IMR-90 (cell line): Measurements from ENCODE around the gene KNCN. TPM values are rescaled to one million over a fixed set of nuclear protein-coding genes. Genes with fewer than 3 reads are reported as not detected.

Source experiments
- ATAC-seq: fragments of 200-7000 bp; cut with Tn5 transposase; 2 replicates; pipeline ENCODE4 v1.9.1; 2020; ENCODE audit warnings: low read depth, mild to moderate bottlenecking, moderate library complexity
- BruUV-seq: library from RNA; stranded (reverse); fragments of 400-500 nt; replicated peaks from 2 replicates; lab custom pipeline; 2021; lab: Mats Ljungman, UMichigan
- CTCF ChIA-PET: fragments of 300-600 bp; formaldehyde crosslinking; extraction: SDS; loops from one replicate; lab custom pipeline; 2021; ENCODE audit warnings: antibody characterized with exemption; lab: Yijun Ruan, JAX
- POLR2A ChIA-PET: fragments of 300-600 bp; sonication (Branson Sonifier 250); formaldehyde crosslinking; loops from one replicate; lab custom pipeline; 2022; ENCODE audit warnings: antibody characterized with exemption; ENCODE audit not compliant: unreplicated experiment; lab: Charles Lee
- DNase-seq: peaks from one replicate; pipeline ENCODE4 v3.0.0; 2013
- H2AFZ ChIP-seq: replicated peaks from 2 replicates; pipeline ENCODE3; 2013; ENCODE audit warnings: low read length, mild to moderate bottlenecking; ENCODE audit not compliant: poor library complexity
- H2AK5ac ChIP-seq: 2 replicates; pipeline ENCODE4 v1.6.1; 2013; ENCODE audit warnings: low read depth, low read length, inconsistent platforms
- H2AK9ac ChIP-seq: replicated peaks from 2 replicates; pipeline ENCODE3; 2013; ENCODE audit warnings: mild to moderate bottlenecking, low read depth, low read length, moderate library complexity; ENCODE audit not compliant: poor library complexity
- H2BK120ac ChIP-seq: 2 replicates; pipeline ENCODE4 v1.6.1; 2013; ENCODE audit warnings: low read depth, low read length, inconsistent platforms
- H2BK15ac ChIP-seq: 3 replicates; pipeline ENCODE4 v1.6.1; 2013; ENCODE audit warnings: low read depth, low read length, inconsistent platforms
- H2BK20ac ChIP-seq: 2 replicates; pipeline ENCODE4 v1.6.1; 2013; ENCODE audit warnings: low read depth, mild to moderate bottlenecking, inconsistent platforms, low read length, moderate library complexity
- H2BK5ac ChIP-seq: 2 replicates; pipeline ENCODE4 v1.6.1; 2013; ENCODE audit warnings: mild to moderate bottlenecking, low read depth, low read length, inconsistent platforms; ENCODE audit not compliant: poor library complexity, severe bottlenecking
- H3K14ac ChIP-seq: replicated peaks from 2 replicates; pipeline ENCODE4 v1.6.1; 2013; ENCODE audit warnings: low read depth, low read length, inconsistent platforms
- H3K18ac ChIP-seq: 2 replicates; pipeline ENCODE4 v1.6.1; 2013; ENCODE audit warnings: low read depth, low read length, control low read depth
- H3K23ac ChIP-seq: 2 replicates; pipeline ENCODE4 v1.6.1; 2013; ENCODE audit warnings: low read depth, low read length, inconsistent platforms
- H3K27ac ChIP-seq: 2 replicates; pipeline ENCODE4 v1.5.1; 2013; ENCODE audit warnings: mild to moderate bottlenecking, control low read depth, low read length; ENCODE audit not compliant: insufficient read depth
- H3K27me3 ChIP-seq: 2 replicates; pipeline ENCODE4 v1.6.1; 2013; ENCODE audit warnings: low read length; ENCODE audit not compliant: control insufficient read depth, insufficient read depth
- H3K36me3 ChIP-seq: 2 replicates; pipeline ENCODE4 v1.6.1; 2013; ENCODE audit warnings: low read length, mixed read lengths; ENCODE audit not compliant: control insufficient read depth, insufficient read depth
- H3K4ac ChIP-seq: 2 replicates; pipeline ENCODE4 v1.6.1; 2013; ENCODE audit warnings: low read depth, low read length, inconsistent platforms
- H3K4me1 ChIP-seq: 2 replicates; pipeline ENCODE4 v1.6.1; 2013; ENCODE audit warnings: low read length, mixed read lengths; ENCODE audit not compliant: control insufficient read depth, insufficient read depth
- H3K4me2 ChIP-seq: 2 replicates; pipeline ENCODE4 v1.6.1; 2013; ENCODE audit warnings: low read depth, mild to moderate bottlenecking, control low read depth, low read length, moderate library complexity
- H3K4me3 ChIP-seq: 2 replicates; pipeline ENCODE4 v1.5.1; 2013; ENCODE audit warnings: low read depth, mild to moderate bottlenecking, control low read depth, low read length, moderate library complexity; ENCODE audit not compliant: insufficient read depth
- H3K56ac ChIP-seq: 2 replicates; pipeline ENCODE4 v1.6.1; 2013; ENCODE audit warnings: low read length, inconsistent platforms; ENCODE audit not compliant: insufficient read depth; ENCODE audit errors: extremely low read depth
- H3K79me1 ChIP-seq, 2 experiments: 2 replicates each; pipeline ENCODE4 v1.6.1; 2013; ENCODE audit warnings: low read length in 2 of 2, inconsistent platforms in 1 of 2, low read depth in 1 of 2
- H3K9ac ChIP-seq: 2 replicates; pipeline ENCODE4 v1.6.1; 2013; ENCODE audit warnings: low read depth, low read length, control low read depth
- H3K9me1 ChIP-seq: 2 replicates; pipeline ENCODE4 v1.6.1; 2013; ENCODE audit warnings: low read length, inconsistent platforms; ENCODE audit not compliant: insufficient read depth
- H3K9me3 ChIP-seq: 2 replicates; pipeline ENCODE4 v1.6.1; 2013; ENCODE audit warnings: low read length; ENCODE audit not compliant: control insufficient read depth, insufficient read depth
- H4K20me1 ChIP-seq: 2 replicates; pipeline ENCODE4 v1.6.1; 2013; ENCODE audit warnings: low read length, inconsistent platforms; ENCODE audit not compliant: insufficient read depth
- H4K5ac ChIP-seq: 2 replicates; pipeline ENCODE4 v1.6.1; 2013; ENCODE audit warnings: mild to moderate bottlenecking, low read depth, low read length, control low read depth
- H4K8ac ChIP-seq, 2 experiments: 2 replicates each; pipeline ENCODE4 v1.6.1; 2013; ENCODE audit warnings: low read depth in 2 of 2, low read length in 2 of 2, control low read depth in 1 of 2, inconsistent platforms in 1 of 2
- H4K91ac ChIP-seq: 2 replicates; pipeline ENCODE4 v1.6.1; 2013; ENCODE audit warnings: low read depth, low read length, inconsistent platforms; ENCODE audit not compliant: insufficient read depth
- MAFK ChIP-seq: IDR thresholded peaks from 2 replicates; pipeline ENCODE4 v1.6.1; 2012; ENCODE audit warnings: low read depth, low read length, improper control_type of control experiment
- WGBS, 2 experiments: methylation state at CpG; one replicate each; pipeline versions ENCODE4 v1.1.5 to v1.1.7; 2013; ENCODE audit warnings: missing lambda C conversion rate in 2 of 2; ENCODE audit not compliant: insufficient read length in 1 of 2; ENCODE audit errors: extremely low coverage in 2 of 2; 5-methylcytosine and 5-hydroxymethylcytosine counted together
- dilution Hi-C: fragments of 300-500 bp; cut with HindIII; formaldehyde crosslinking; loops from one replicate; pipeline ENCODE4 v1.14.3; 2018; ENCODE audit warnings: low sequenced_read_pairs; ENCODE audit not compliant: unreplicated experiment
- in situ Hi-C: fragments of 300-500 bp; cut with MboI; formaldehyde crosslinking; loops from 3 replicates; pipeline ENCODE4 v1.14.3; 2019; ENCODE audit warnings: low sequenced_read_pairs, inconsistent platforms, mixed read lengths
- intact Hi-C: fragments of 100-400 bp; cut with micrococcal nuclease; formaldehyde crosslinking; loops from 2 replicates; pipeline ENCODE4 v1.10.0; 2022
- polyA plus RNA-seq, 3 experiments: library from polyadenylated mRNA; depleted of rRNA; stranded (reverse); fragments of >200 nt; gene quantifications; 2 replicates each; pipeline ENCODE4 v1.2.3, GENCODE V29; 2012; ENCODE audit warnings: low replicate concordance in 1 of 3
- total RNA-seq: library from RNA; depleted of rRNA; stranded (reverse); fragments of >200 nt; gene quantifications from 2 replicates; pipeline ENCODE4 v1.2.3, GENCODE V29; 2012

KNCN gene
- total and polyA plus RNA-seq, 2 of the 4 experiments (the other 2 are of a cell fraction) = not detected

- CTCF ChIA-PET = interaction anchor here (0.8 kb wide), 1 partner anchor 149 kb away, joined by 3 read pairs; no protein-coding TSS in a partner anchor
- H3K9me1 ChIP-seq = peaks cover 12% of the 10 kb centered on the region
- dilution Hi-C loops (no loop called here), intact Hi-C loops (no loop called here), in situ Hi-C loops (no loop called here)
- peaks cover 36% of the 10 kb centered on the region for H3K36me3 ChIP-seq
- no peaks in the 10 kb centered on the region for H3K27me3 ChIP-seq
- no peak overlapping the region for H3K23ac ChIP-seq
- TF ChIP-seq MAFK = no peak
- no peak overlapping the region for H4K91ac ChIP-seq
- H2AFZ ChIP-seq = no peak overlapping the region
- H3K4me3 ChIP-seq = no peak overlapping the region
- ATAC-seq (no peak), DNase-seq (no peak)
- WGBS, 2 experiments = no CpG with 5 or more reads among the region's 3 CpGs
- no peak overlapping the region for H2BK5ac ChIP-seq
- H3K4ac ChIP-seq = no peak overlapping the region
- no peak overlapping the region for H3K4me2 ChIP-seq
- H4K8ac ChIP-seq = no peak overlapping the region
- H2AK9ac ChIP-seq = no peak overlapping the region
- BruUV-seq = no TSS peak
- H2BK20ac ChIP-seq = no peak overlapping the region
- H2BK15ac ChIP-seq = no peak overlapping the region
- no peaks in the 10 kb centered on the region for H3K9me3 ChIP-seq
- H3K56ac ChIP-seq = no peak overlapping the region
- H3K14ac ChIP-seq = no peak overlapping the region
- POLR2A ChIA-PET = no interaction called here
- no peak overlapping the region for H3K18ac ChIP-seq
- no peak overlapping the region for H2AK5ac ChIP-seq
- peaks cover 0 to 5% of the 10 kb centered on the region in 2 experiments; a peak in 2 of 4 replicates for H3K79me1 ChIP-seq
- no peak overlapping the region for H3K27ac ChIP-seq
- no peak overlapping the region for H3K9ac ChIP-seq
- H4K5ac ChIP-seq = no peak overlapping the region
- no peaks in the 10 kb centered on the region for H3K4me1 ChIP-seq
- no peaks in the 10 kb centered on the region; the same call in 1 of the 2 replicates for H4K20me1 ChIP-seq
- no peak overlapping the region for H2BK120ac ChIP-seq
Observed at GRCh38 chr1:46575778-46576177, 24.3 kb upstream of the KNCN start.
